Activated CD4-positive, alpha-beta memory T cell treated with anti-CD3 and anti-CD28 coated beads for 36 hours (primary cell): ENCODE data around the gene MYO1B. TPM values are rescaled to one million over a fixed set of nuclear protein-coding genes. Genes with fewer than 3 reads are reported as not detected.
"Not testable (repeated sequence)": the region's sequence is repeated elsewhere in the genome, so short reads cannot be mapped to it uniquely, and the experiment has no call there.

Experiments used
- CTCF ChIA-PET: fragments of 350-600 bp; sonication (Branson Sonifier 250); formaldehyde crosslinking; loops from one replicate; lab custom pipeline; 2021; ENCODE audit warnings: antibody characterized with exemption, inconsistent platforms; lab: Charles Lee
- POLR2A ChIA-PET: fragments of 350-600 bp; sonication (Branson Sonifier 250); formaldehyde crosslinking; loops from one replicate; lab custom pipeline; 2021; ENCODE audit warnings: antibody characterized with exemption; lab: Charles Lee
- DNase-seq: peaks from one replicate; pipeline ENCODE4 v3.0.0-alpha.2; 2020
- H3K27ac Mint-ChIP-seq: one replicate; pipeline ENCODE4 v1.8.0; 2021; ENCODE audit warnings: mixed read lengths
- H3K27me3 Mint-ChIP-seq: one replicate; pipeline ENCODE4 v1.8.0; 2021; ENCODE audit warnings: mixed read lengths
- H3K36me3 Mint-ChIP-seq: one replicate; pipeline ENCODE4 v1.8.0; 2021; ENCODE audit warnings: mixed read lengths
- H3K4me1 Mint-ChIP-seq: one replicate; pipeline ENCODE4 v1.8.0; 2021; ENCODE audit warnings: low read depth, mixed read lengths
- H3K4me3 Mint-ChIP-seq: one replicate; pipeline ENCODE4 v1.8.0; 2021; ENCODE audit warnings: mild to moderate bottlenecking, mixed read lengths
- H3K9me3 Mint-ChIP-seq: one replicate; pipeline ENCODE4 v1.8.0; 2021; ENCODE audit warnings: mixed read lengths
- intact Hi-C: fragments of 100-400 bp; cut with micrococcal nuclease; formaldehyde crosslinking; loops from one replicate; pipeline ENCODE4 v1.15.1; 2023
- total RNA-seq, 2 experiments: library from RNA; stranded (reverse); gene quantifications; one replicate each; pipeline ENCODE4 v1.2.3, GENCODE V29; 2021

The MYO1B gene
- total RNA-seq, 2 experiments from 2014 or later: 13.5 to 15.6 TPM

GRCh38 chr2:191436368-191437055, 191.3 kb downstream of the MYO1B start:
- H3K27me3 Mint-ChIP-seq: peaks cover 4% of the 10 kb centered on the region
- ChIA-PET CTCF (no interaction called here), POLR2A (no interaction called here)
- H3K9me3 Mint-ChIP-seq: no peaks in the 10 kb centered on the region
- no peak overlapping the region for H3K4me3 Mint-ChIP-seq
- intact Hi-C loops: no loop called here
- H3K27ac Mint-ChIP-seq: no peak overlapping the region
- no peaks in the 10 kb centered on the region for H3K36me3 Mint-ChIP-seq
- no peak for DNase-seq
- no peaks in the 10 kb centered on the region for H3K4me1 Mint-ChIP-seq

- DNase-seq: no peak
- H3K4me3 Mint-ChIP-seq: no peak overlapping the region
- POLR2A ChIA-PET: interaction anchor here (0.7 kb wide), 1 partner anchor 322 kb away, joined by 3 read pairs; no protein-coding TSS in a partner anchor
- H3K4me1 Mint-ChIP-seq: no peaks in the 10 kb centered on the region
- H3K27ac Mint-ChIP-seq: no peak overlapping the region
- intact Hi-C loops: no loop called here
- no peaks in the 10 kb centered on the region for H3K9me3 Mint-ChIP-seq
- CTCF ChIA-PET: interaction anchor here (0.6 kb wide), 1 partner anchor 804 kb away, joined by 3 read pairs; no protein-coding TSS in a partner anchor
- no peaks in the 10 kb centered on the region for H3K36me3 Mint-ChIP-seq
- H3K27me3 Mint-ChIP-seq: peaks cover 4% of the 10 kb centered on the region
Observed at GRCh38 chr2:191439481-191439880, 194.3 kb downstream of the MYO1B start.

- H3K9me3 Mint-ChIP-seq: no peaks in the 10 kb centered on the region
- H3K4me3 Mint-ChIP-seq: no peak overlapping the region
- H3K36me3 Mint-ChIP-seq: no peaks in the 10 kb centered on the region
- POLR2A ChIA-PET: no interaction called here
- H3K4me1 Mint-ChIP-seq: no peaks in the 10 kb centered on the region
- intact Hi-C loops: no loop called here
- H3K27me3 Mint-ChIP-seq: peaks cover 5% of the 10 kb centered on the region
- CTCF ChIA-PET: no interaction called here
- DNase-seq: no peak
- H3K27ac Mint-ChIP-seq: no peak overlapping the region
Observed at GRCh38 chr2:191441496-191442214, 196.5 kb downstream of the MYO1B start.

GRCh38 chr2:191443446-191443845, 198.2 kb downstream of the MYO1B start:
- Mint-ChIP-seq H3K27ac (no peak overlapping the region), H3K4me3 (no peak overlapping the region), H3K27me3 (peaks cover 5% of the 10 kb centered on the region), H3K9me3 (no peaks in the 10 kb centered on the region), H3K36me3 (no peaks in the 10 kb centered on the region), H3K4me1 (no peaks in the 10 kb centered on the region)
- intact Hi-C loops: no loop called here
- no peak for DNase-seq
- CTCF ChIA-PET: no interaction called here
- POLR2A ChIA-PET: no interaction called here

- no peak for DNase-seq
- H3K4me3 Mint-ChIP-seq: no peak overlapping the region
- ChIA-PET POLR2A (no interaction called here), CTCF (no interaction called here)
- H3K4me1 Mint-ChIP-seq: no peaks in the 10 kb centered on the region
- no peaks in the 10 kb centered on the region for H3K36me3 Mint-ChIP-seq
- H3K27me3 Mint-ChIP-seq: peaks cover 2% of the 10 kb centered on the region
- no peak overlapping the region for H3K27ac Mint-ChIP-seq
- H3K9me3 Mint-ChIP-seq: no peaks in the 10 kb centered on the region
- intact Hi-C loops: no loop called here
Observed at GRCh38 chr2:191446910-191447309, 201.7 kb downstream of the MYO1B start.

- no peaks in the 10 kb centered on the region for H3K27me3 Mint-ChIP-seq
Observed at GRCh38 chr2:191451116-191451515, 205.9 kb downstream of the MYO1B start.

GRCh38 chr2:191452065-191452464, 206.9 kb downstream of the MYO1B start:
- H3K36me3 Mint-ChIP-seq: no peaks in the 10 kb centered on the region
- ChIA-PET CTCF (interaction anchor here (0.8 kb wide), 1 partner anchor 384 kb away, joined by 3 read pairs; no protein-coding TSS in a partner anchor), POLR2A (no interaction called here)
- no peaks in the 10 kb centered on the region for H3K4me1 Mint-ChIP-seq
- intact Hi-C loops: no loop called here
- no peak for DNase-seq
- H3K9me3 Mint-ChIP-seq: no peaks in the 10 kb centered on the region
- H3K27me3 Mint-ChIP-seq: no peaks in the 10 kb centered on the region
- no peak overlapping the region for H3K4me3 Mint-ChIP-seq
- H3K27ac Mint-ChIP-seq: no peak overlapping the region

More at GRCh38 chr2:191451116-191451515, 205.9 kb downstream of the MYO1B start:
- no peaks in the 10 kb centered on the region for H3K36me3 Mint-ChIP-seq
- intact Hi-C loops: no loop called here
- H3K4me3 Mint-ChIP-seq: no peak overlapping the region
- ChIA-PET CTCF (no interaction called here), POLR2A (no interaction called here)
- no peaks in the 10 kb centered on the region for H3K4me1 Mint-ChIP-seq
- no peak for DNase-seq
- H3K27ac Mint-ChIP-seq: no peak overlapping the region
- H3K9me3 Mint-ChIP-seq: no peaks in the 10 kb centered on the region

GRCh38 chr2:191453761-191454160, 208.6 kb downstream of the MYO1B start:
- Mint-ChIP-seq H3K36me3 (no peaks in the 10 kb centered on the region), H3K27me3 (no peaks in the 10 kb centered on the region), H3K4me1 (no peaks in the 10 kb centered on the region), H3K27ac (no peak overlapping the region), H3K9me3 (peaks cover 2% of the 10 kb centered on the region), H3K4me3 (no peak overlapping the region)
- CTCF ChIA-PET: no interaction called here
- no peak for DNase-seq
- POLR2A ChIA-PET: no interaction called here
- intact Hi-C loops: no loop called here

- CTCF ChIA-PET, H3K4me1 Mint-ChIP-seq, DNase-seq, H3K36me3 Mint-ChIP-seq, intact Hi-C loops, POLR2A ChIA-PET, H3K27ac Mint-ChIP-seq, H3K4me3 Mint-ChIP-seq: not testable (repeated sequence)
- peaks cover 13% of the 10 kb centered on the region for H3K9me3 Mint-ChIP-seq
- H3K27me3 Mint-ChIP-seq: peaks cover 11% of the 10 kb centered on the region
Observed at GRCh38 chr2:191456506-191456905, 211.3 kb downstream of the MYO1B start.

GRCh38 chr2:191459158-191459557, 214.0 kb downstream of the MYO1B start:
- DNase-seq: no peak
- intact Hi-C loops: no loop called here
- ChIA-PET CTCF (no interaction called here), POLR2A (no interaction called here)
- no peaks in the 10 kb centered on the region for H3K36me3 Mint-ChIP-seq
- H3K4me3 Mint-ChIP-seq: no peak overlapping the region
- no peak overlapping the region for H3K27ac Mint-ChIP-seq
- peaks cover 13% of the 10 kb centered on the region for H3K27me3 Mint-ChIP-seq
- peaks cover 13% of the 10 kb centered on the region for H3K9me3 Mint-ChIP-seq
- H3K4me1 Mint-ChIP-seq: no peaks in the 10 kb centered on the region

GRCh38 chr2:191462370-191462769, 217.2 kb downstream of the MYO1B start:
- H3K9me3 Mint-ChIP-seq: peaks cover 13% of the 10 kb centered on the region
- POLR2A ChIA-PET: no interaction called here
- CTCF ChIA-PET: no interaction called here
- no peaks in the 10 kb centered on the region for H3K36me3 Mint-ChIP-seq
- peaks cover 13% of the 10 kb centered on the region for H3K27me3 Mint-ChIP-seq
- no peak for DNase-seq
- H3K4me3 Mint-ChIP-seq: no peak overlapping the region
- intact Hi-C loops: no loop called here
- no peaks in the 10 kb centered on the region for H3K4me1 Mint-ChIP-seq
- no peak overlapping the region for H3K27ac Mint-ChIP-seq

GRCh38 chr2:191463790-191464189, 218.6 kb downstream of the MYO1B start:
- ChIA-PET POLR2A (no interaction called here), CTCF (no interaction called here)
- H3K27me3 Mint-ChIP-seq: peaks cover 13% of the 10 kb centered on the region
- H3K9me3 Mint-ChIP-seq: peaks cover 11% of the 10 kb centered on the region
- H3K36me3 Mint-ChIP-seq: no peaks in the 10 kb centered on the region
- H3K4me1 Mint-ChIP-seq: no peaks in the 10 kb centered on the region
- intact Hi-C loops: no loop called here
- no peak overlapping the region for H3K4me3 Mint-ChIP-seq
- no peak overlapping the region for H3K27ac Mint-ChIP-seq
- no peak for DNase-seq
